GM06990 (cell line): ENCODE data around the gene LRRC45.
"Not testable (repeated sequence)": the region's sequence is repeated elsewhere in the genome, so short reads cannot be mapped to it uniquely, and the experiment has no call there.

Experiments
- DNase-seq: peaks from one replicate; pipeline ENCODE4 v3.0.0-alpha.2; 2011; ENCODE audit not compliant: insufficient read length; ENCODE audit errors: extremely low read depth
- H3K27me3 ChIP-seq: replicated peaks from 2 replicates; pipeline ENCODE4 v1.6.0; 2011; ENCODE audit warnings: low read length; ENCODE audit not compliant: control insufficient read depth, insufficient read depth
- H3K36me3 ChIP-seq: 2 replicates; pipeline ENCODE4 v1.5.1; 2011; ENCODE audit warnings: low read length; ENCODE audit not compliant: control insufficient read depth, insufficient read depth
- H3K4me3 ChIP-seq: replicated peaks from 2 replicates; pipeline ENCODE4 v1.5.1; 2011; ENCODE audit warnings: low read depth, mild to moderate bottlenecking, control low read depth, low read length
- TF ChIP-seq, protein P1 (sequence below): IDR thresholded peaks from 2 replicates; pipeline ENCODE4 v1.5.1; 2011; ENCODE audit warnings: low read length, control low read depth, mild to moderate bottlenecking, inconsistent platforms; ENCODE audit not compliant: insufficient read depth, poor library complexity, severe bottlenecking

LRRC45 gene

GRCh38 chr17:81980122-81980521 lies 43.0 kb upstream of the LRRC45 start:
- no peak overlapping the region for H3K4me3 ChIP-seq
- peaks cover 7% of the 10 kb centered on the region for H3K36me3 ChIP-seq
- TF ChIP-seq, protein P1, sequence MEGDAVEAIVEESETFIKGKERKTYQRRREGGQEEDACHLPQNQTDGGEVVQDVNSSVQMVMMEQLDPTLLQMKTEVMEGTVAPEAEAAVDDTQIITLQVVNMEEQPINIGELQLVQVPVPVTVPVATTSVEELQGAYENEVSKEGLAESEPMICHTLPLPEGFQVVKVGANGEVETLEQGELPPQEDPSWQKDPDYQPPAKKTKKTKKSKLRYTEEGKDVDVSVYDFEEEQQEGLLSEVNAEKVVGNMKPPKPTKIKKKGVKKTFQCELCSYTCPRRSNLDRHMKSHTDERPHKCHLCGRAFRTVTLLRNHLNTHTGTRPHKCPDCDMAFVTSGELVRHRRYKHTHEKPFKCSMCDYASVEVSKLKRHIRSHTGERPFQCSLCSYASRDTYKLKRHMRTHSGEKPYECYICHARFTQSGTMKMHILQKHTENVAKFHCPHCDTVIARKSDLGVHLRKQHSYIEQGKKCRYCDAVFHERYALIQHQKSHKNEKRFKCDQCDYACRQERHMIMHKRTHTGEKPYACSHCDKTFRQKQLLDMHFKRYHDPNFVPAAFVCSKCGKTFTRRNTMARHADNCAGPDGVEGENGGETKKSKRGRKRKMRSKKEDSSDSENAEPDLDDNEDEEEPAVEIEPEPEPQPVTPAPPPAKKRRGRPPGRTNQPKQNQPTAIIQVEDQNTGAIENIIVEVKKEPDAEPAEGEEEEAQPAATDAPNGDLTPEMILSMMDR = no peak
- H3K27me3 ChIP-seq = no peaks in the 10 kb centered on the region
- DNase-seq = no peak

- DNase-seq = no peak
- no peak overlapping the region for H3K4me3 ChIP-seq
- peaks cover 12% of the 10 kb centered on the region for H3K36me3 ChIP-seq
- no peaks in the 10 kb centered on the region for H3K27me3 ChIP-seq
- TF ChIP-seq, protein P1 = no peak
These were observed 42.3 kb upstream of the LRRC45 start for GRCh38 chr17:81980707-81981343.

DNA sequence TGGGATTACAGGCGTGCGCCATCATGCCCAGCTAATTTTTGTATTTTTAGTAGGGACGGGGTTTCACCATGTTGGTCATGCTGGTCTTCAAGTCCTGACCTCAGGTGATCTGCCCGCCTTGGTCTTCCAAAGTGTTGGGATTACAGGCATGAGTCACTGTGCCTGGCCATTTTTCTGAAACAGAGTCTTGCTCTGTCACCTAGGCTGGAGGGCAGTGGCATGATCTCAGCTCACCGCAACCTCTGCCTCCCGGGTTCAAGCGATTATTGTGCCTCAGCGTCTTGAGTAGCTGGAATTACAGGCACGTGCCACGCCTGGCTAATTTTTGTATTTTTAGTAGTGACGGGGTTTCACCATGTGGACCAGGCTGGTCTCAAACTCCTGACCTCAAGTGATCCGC lies 41.6 kb upstream of the LRRC45 start:
- H3K4me3 ChIP-seq, H3K27me3 ChIP-seq, DNase-seq: not testable (repeated sequence)
- peaks cover 12% of the 10 kb centered on the region for H3K36me3 ChIP-seq

GRCh38 chr17:81983011-81983638 lies 40.0 kb upstream of the LRRC45 start:
- peaks cover 12% of the 10 kb centered on the region for H3K36me3 ChIP-seq
- no peak overlapping the region for H3K4me3 ChIP-seq
- DNase-seq = peak; percentile 1
- H3K27me3 ChIP-seq = no peaks in the 10 kb centered on the region
- TF ChIP-seq, protein P1 = no peak

DNA sequence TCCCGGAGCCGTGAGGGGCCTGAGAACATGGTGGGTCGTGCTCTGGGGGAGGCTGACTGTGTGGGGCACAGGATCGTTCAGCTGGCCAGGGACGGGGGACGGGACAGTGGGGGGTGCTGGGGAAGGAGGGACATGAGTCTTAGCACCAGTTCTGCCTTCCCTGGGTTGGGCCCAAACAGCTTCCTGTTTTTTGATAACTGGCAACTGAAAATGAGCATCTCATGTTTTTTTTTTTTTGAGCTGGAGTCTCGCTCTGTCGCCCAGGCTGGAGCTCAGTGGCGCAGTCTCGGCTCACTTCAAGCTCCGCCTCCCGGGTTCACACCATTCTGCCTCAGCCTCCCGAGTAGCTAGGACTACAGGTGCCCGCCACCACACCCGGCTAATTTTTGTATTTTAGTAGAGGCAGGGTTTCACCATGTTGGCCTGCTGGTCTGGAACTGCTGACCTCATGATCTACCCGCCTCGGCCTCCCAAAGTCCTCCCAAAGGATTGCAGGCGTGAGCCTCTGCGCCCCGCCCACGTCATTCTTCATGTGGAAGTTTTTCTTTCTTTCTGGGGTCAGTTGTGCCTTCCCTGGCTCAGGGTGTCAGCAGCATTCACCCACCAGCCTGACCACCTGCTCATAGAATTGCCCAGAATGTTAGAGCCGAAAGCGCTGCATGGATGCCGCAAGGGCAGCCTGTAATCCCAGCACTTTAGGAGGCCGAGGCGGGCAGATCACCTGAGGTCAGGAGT lies 39.3 kb upstream of the LRRC45 start:
- Histone ChIP-seq H3K4me3 (no peak overlapping the region), H3K27me3 (no peaks in the 10 kb centered on the region), H3K36me3 (peaks cover 12% of the 10 kb centered on the region)
- DNase-seq = no peak
- TF ChIP-seq, protein P1 = no peak

DNA sequence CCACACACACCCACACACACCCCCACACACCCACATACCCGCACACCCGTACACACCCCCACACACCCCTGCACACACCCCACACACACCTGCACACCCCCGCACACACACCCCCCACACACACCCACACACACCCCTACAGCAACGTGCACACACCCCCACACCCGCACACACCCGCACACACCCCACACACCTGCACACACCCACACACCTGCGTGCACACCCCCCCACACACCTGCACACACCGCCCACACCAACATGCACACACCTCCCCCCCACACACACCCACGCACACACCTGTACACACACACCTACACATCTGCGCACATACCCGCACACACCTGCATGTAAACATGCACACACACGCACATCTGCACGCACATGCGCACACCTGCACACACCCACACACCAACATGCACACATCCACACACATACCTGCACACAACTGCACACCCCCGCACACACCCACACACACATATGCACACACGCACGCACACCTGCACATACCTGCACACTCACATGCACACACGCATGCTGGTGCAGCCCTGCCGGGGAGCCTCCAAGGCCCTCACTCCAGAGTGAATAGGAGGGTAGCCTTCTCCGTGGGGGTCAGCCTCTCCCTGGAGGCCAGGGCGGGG lies 38.2 kb upstream of the LRRC45 start:
- H3K4me3 ChIP-seq = no peak overlapping the region
- peaks cover 12% of the 10 kb centered on the region for H3K36me3 ChIP-seq
- H3K27me3 ChIP-seq = no peaks in the 10 kb centered on the region
- TF ChIP-seq, protein P1 = no peak
- DNase-seq = peak; percentile 8
